Panc1 (cell line): ENCODE results near the gene CALD1. TPM values are rescaled to one million over a fixed set of nuclear protein-coding genes. Genes with fewer than 3 reads are reported as not detected.

Experiments used
- ATAC-seq: fragments of 200-7000 bp; cut with Tn5 transposase; 2 replicates; pipeline ENCODE4 v1.9.1; 2020; ENCODE audit warnings: mild to moderate bottlenecking, moderate library complexity
- BruUV-seq: library from RNA; stranded (reverse); fragments of 400-500 nt; replicated peaks from 2 replicates; lab custom pipeline; 2021; lab: Mats Ljungman, UMichigan
- CTCF ChIA-PET: fragments of 300-600 bp; sonication (Branson Sonifier 250); formaldehyde crosslinking; loops from one replicate; lab custom pipeline; 2022; ENCODE audit warnings: antibody characterized with exemption; lab: Charles Lee
- POLR2A ChIA-PET: fragments of 300-600 bp; sonication (Branson Sonifier 250); formaldehyde crosslinking; loops from one replicate; lab custom pipeline; 2022; ENCODE audit warnings: antibody characterized with exemption; lab: Charles Lee
- DNase-seq: peaks from one replicate; pipeline ENCODE4 v3.0.0-alpha.2; 2010; ENCODE audit warnings: low read depth, low spot score
- H3K27ac ChIP-seq: 2 replicates; pipeline ENCODE4 v1.5.1; 2011; ENCODE audit warnings: mild to moderate bottlenecking, low read length, inconsistent platforms
- H3K27me3 ChIP-seq: fragments of 200-500 bp; sonication (Bioruptor generic); 2 replicates; pipeline ENCODE4 v1.6.0; 2014; ENCODE audit warnings: low read length, inconsistent platforms; ENCODE audit not compliant: control insufficient read depth, insufficient read depth
- H3K36me3 ChIP-seq: fragments of 200-500 bp; sonication (Bioruptor generic); 2 replicates; pipeline ENCODE4 v1.5.1; 2014; ENCODE audit warnings: inconsistent platforms, mild to moderate bottlenecking, low read length, moderate library complexity; ENCODE audit not compliant: control insufficient read depth, insufficient read depth
- H3K4me1 ChIP-seq: 2 replicates; pipeline ENCODE4 v1.5.1; 2011; ENCODE audit warnings: inconsistent platforms, mild to moderate bottlenecking, low read length, moderate library complexity; ENCODE audit not compliant: control insufficient read depth, insufficient read depth
- H3K4me3 ChIP-seq, 2 experiments: 2 replicates each; pipeline ENCODE4 v1.5.1; 2011 to 2012; ENCODE audit warnings: low read depth in 2 of 2, low read length in 2 of 2, mild to moderate bottlenecking in 2 of 2, inconsistent platforms in 1 of 2, moderate library complexity in 1 of 2
- H3K9me3 ChIP-seq: fragments of 200-500 bp; sonication (Bioruptor generic); 2 replicates; pipeline ENCODE4 v1.5.1; 2014; ENCODE audit warnings: low read depth, mild to moderate bottlenecking, inconsistent platforms, low read length, moderate library complexity; ENCODE audit not compliant: control insufficient read depth, insufficient read depth
- POLR2AphosphoS5 ChIP-seq: IDR thresholded peaks from 2 replicates; pipeline ENCODE4 v1.6.1; 2012; ENCODE audit warnings: mild to moderate bottlenecking, low read depth, low read length, moderate library complexity
- SIN3A ChIP-seq: IDR thresholded peaks from 2 replicates; pipeline ENCODE4 v1.6.1; 2012; ENCODE audit warnings: low read depth, mild to moderate bottlenecking, low read length, moderate library complexity, borderline replicate concordance; ENCODE audit not compliant: insufficient read depth
- TCF7L2 ChIP-seq: IDR thresholded peaks from 2 replicates; pipeline ENCODE4 v1.6.1; 2011; ENCODE audit warnings: mild to moderate bottlenecking, low read depth, low read length, inconsistent platforms
- in situ Hi-C: cut with HindIII; loops from 2 replicates; pipeline ENCODE4 v1.10.0; 2016; ENCODE audit warnings: low sequenced_read_pairs, low pct_unique_long_range_greater_than_20kb
- intact Hi-C: fragments of 100-400 bp; cut with micrococcal nuclease; formaldehyde crosslinking; loops from one replicate; pipeline ENCODE4 v1.10.0; 2022; ENCODE audit not compliant: unreplicated experiment
- total RNA-seq: library from RNA; stranded (reverse); gene quantifications from one replicate; pipeline ENCODE4 v1.2.1, GENCODE V29; 2021; ENCODE audit not compliant: unreplicated experiment
- TF ChIP-seq, protein P1 (sequence below): fragments of 450-650 bp; IDR thresholded peaks from 2 replicates; pipeline ENCODE4 v1.5.1; 2017; ENCODE audit warnings: mild to moderate bottlenecking
- TF ChIP-seq, protein P2 (sequence below), 2 experiments: IDR thresholded peaks; 2 replicates each; pipeline ENCODE4 v1.6.1; 2011 to 2012; ENCODE audit warnings: low read depth in 2 of 2, control low read depth in 1 of 2, low read length in 1 of 2, mild to moderate bottlenecking in 1 of 2, moderate library complexity in 1 of 2; ENCODE audit not compliant: insufficient read depth in 1 of 2

CALD1 gene
- total RNA-seq, 1 experiment from 2014 or later, result 9.2 TPM

- DNase-seq (no peak), ATAC-seq (no peak)
- Histone ChIP-seq H3K4me1 (peaks cover 17% of the 10 kb centered on the region), H3K36me3 (peaks cover 13% of the 10 kb centered on the region), H3K27me3 (no peaks in the 10 kb centered on the region), H3K4me3 (no peak overlapping the region), H3K9me3 (no peaks in the 10 kb centered on the region), H3K27ac (no peak overlapping the region)
- intact Hi-C loops (loop anchor here (10.0 kb wide), 1 partner anchor 153 kb away; the partner anchor contains the start of gene TMEM140), in situ Hi-C loops (no loop called here)
- POLR2A ChIA-PET, result no interaction called here
- no TSS peak for BruUV-seq
- CTCF ChIA-PET, result no interaction called here
- TF ChIP-seq, protein P1, sequence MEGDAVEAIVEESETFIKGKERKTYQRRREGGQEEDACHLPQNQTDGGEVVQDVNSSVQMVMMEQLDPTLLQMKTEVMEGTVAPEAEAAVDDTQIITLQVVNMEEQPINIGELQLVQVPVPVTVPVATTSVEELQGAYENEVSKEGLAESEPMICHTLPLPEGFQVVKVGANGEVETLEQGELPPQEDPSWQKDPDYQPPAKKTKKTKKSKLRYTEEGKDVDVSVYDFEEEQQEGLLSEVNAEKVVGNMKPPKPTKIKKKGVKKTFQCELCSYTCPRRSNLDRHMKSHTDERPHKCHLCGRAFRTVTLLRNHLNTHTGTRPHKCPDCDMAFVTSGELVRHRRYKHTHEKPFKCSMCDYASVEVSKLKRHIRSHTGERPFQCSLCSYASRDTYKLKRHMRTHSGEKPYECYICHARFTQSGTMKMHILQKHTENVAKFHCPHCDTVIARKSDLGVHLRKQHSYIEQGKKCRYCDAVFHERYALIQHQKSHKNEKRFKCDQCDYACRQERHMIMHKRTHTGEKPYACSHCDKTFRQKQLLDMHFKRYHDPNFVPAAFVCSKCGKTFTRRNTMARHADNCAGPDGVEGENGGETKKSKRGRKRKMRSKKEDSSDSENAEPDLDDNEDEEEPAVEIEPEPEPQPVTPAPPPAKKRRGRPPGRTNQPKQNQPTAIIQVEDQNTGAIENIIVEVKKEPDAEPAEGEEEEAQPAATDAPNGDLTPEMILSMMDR, result no peak
- TF ChIP-seq, protein P2, sequence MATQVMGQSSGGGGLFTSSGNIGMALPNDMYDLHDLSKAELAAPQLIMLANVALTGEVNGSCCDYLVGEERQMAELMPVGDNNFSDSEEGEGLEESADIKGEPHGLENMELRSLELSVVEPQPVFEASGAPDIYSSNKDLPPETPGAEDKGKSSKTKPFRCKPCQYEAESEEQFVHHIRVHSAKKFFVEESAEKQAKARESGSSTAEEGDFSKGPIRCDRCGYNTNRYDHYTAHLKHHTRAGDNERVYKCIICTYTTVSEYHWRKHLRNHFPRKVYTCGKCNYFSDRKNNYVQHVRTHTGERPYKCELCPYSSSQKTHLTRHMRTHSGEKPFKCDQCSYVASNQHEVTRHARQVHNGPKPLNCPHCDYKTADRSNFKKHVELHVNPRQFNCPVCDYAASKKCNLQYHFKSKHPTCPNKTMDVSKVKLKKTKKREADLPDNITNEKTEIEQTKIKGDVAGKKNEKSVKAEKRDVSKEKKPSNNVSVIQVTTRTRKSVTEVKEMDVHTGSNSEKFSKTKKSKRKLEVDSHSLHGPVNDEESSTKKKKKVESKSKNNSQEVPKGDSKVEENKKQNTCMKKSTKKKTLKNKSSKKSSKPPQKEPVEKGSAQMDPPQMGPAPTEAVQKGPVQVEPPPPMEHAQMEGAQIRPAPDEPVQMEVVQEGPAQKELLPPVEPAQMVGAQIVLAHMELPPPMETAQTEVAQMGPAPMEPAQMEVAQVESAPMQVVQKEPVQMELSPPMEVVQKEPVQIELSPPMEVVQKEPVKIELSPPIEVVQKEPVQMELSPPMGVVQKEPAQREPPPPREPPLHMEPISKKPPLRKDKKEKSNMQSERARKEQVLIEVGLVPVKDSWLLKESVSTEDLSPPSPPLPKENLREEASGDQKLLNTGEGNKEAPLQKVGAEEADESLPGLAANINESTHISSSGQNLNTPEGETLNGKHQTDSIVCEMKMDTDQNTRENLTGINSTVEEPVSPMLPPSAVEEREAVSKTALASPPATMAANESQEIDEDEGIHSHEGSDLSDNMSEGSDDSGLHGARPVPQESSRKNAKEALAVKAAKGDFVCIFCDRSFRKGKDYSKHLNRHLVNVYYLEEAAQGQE (IDR thresholded peaks at IDR 0.05; ENCODE audit: insufficient read depth in 1 of 2, low read depth in 2 of 2, low read length in 1 of 2), result no peak
- TF ChIP-seq TCF7L2, result no peak
- no peak for TF ChIP-seq POLR2AphosphoS5
- no peak for TF ChIP-seq SIN3A
Measured at GRCh38 chr7:134991469-134992339, 212.3 kb downstream of the CALD1 start.

- ATAC-seq, result no peak
- intact Hi-C loops, result loop anchor here (10.0 kb wide), 1 partner anchor 152 kb away; the partner anchor contains the start of gene TMEM140
- TF ChIP-seq, protein P2 (IDR thresholded peaks at IDR 0.05; ENCODE audit: insufficient read depth in 1 of 2, low read depth in 2 of 2, low read length in 1 of 2), result no peak
- no peak for TF ChIP-seq SIN3A
- no peak for TF ChIP-seq POLR2AphosphoS5
- no peak for TF ChIP-seq TCF7L2
- BruUV-seq, result no TSS peak
- in situ Hi-C loops, result no loop called here
- POLR2A ChIA-PET, result no interaction called here
- H3K27ac ChIP-seq, result no peak overlapping the region
- H3K9me3 ChIP-seq, result no peaks in the 10 kb centered on the region
- H3K4me1 ChIP-seq, result peaks cover 13% of the 10 kb centered on the region
- no peak for DNase-seq
- no peak overlapping the region for H3K4me3 ChIP-seq
- H3K27me3 ChIP-seq, result no peaks in the 10 kb centered on the region
- CTCF ChIA-PET, result no interaction called here
- H3K36me3 ChIP-seq, result peaks cover 13% of the 10 kb centered on the region
Measured at GRCh38 chr7:134992626-134993179, 213.3 kb downstream of the CALD1 start.
